ENCODE data around the gene GLIPR1.
"Not testable (repeated sequence)": the region's sequence is repeated elsewhere in the genome, so short reads cannot be mapped to it uniquely, and the experiment has no call there.

Gene GLIPR1

GRCh38 chr12:75480469-75480949, at the start of gene GLIPR1:
Gene GLIPR1, plus strand, starts transcription at chr12:75480755. Its CDS starts 126 bp downstream, at chr12:75480881.
- DNase-seq (ENCODE audit: low read depth), result peak; percentile 96

GRCh38 chr12:75432924-75433323, 47.6 kb upstream of the GLIPR1 start:
- no peak for DNase-seq (ENCODE audit: low read depth)

- no peak for DNase-seq (ENCODE audit: low read depth)
These were observed 43.0 kb upstream of the GLIPR1 start for GRCh38 chr12:75437564-75437963.

GRCh38 chr12:75438059-75438754, 42.3 kb upstream of the GLIPR1 start:
- DNase-seq (ENCODE audit: low read depth), result no peak

- no peak for DNase-seq (ENCODE audit: low read depth)
These were observed 41.5 kb upstream of the GLIPR1 start for GRCh38 chr12:75439048-75439447.

- DNase-seq (ENCODE audit: low read depth), result no peak
These were observed 40.6 kb upstream of the GLIPR1 start for GRCh38 chr12:75439930-75440329.

- not testable (repeated sequence) for DNase-seq (ENCODE audit: low read depth)
These were observed 38.7 kb upstream of the GLIPR1 start for GRCh38 chr12:75441687-75442449.

GRCh38 chr12:75442454-75442853, 38.1 kb upstream of the GLIPR1 start:
- not testable (repeated sequence) for DNase-seq (ENCODE audit: low read depth)

- DNase-seq (ENCODE audit: low read depth), result no peak
These were observed 36.8 kb upstream of the GLIPR1 start for GRCh38 chr12:75443709-75444108.

- DNase-seq (ENCODE audit: low read depth), result no peak
These were observed 36.0 kb upstream of the GLIPR1 start for GRCh38 chr12:75444429-75445136.

- DNase-seq (ENCODE audit: low read depth), result not testable (repeated sequence)
These were observed 35.4 kb upstream of the GLIPR1 start for GRCh38 chr12:75445137-75445507.

- peak; percentile 80 for DNase-seq (ENCODE audit: low read depth)
These were observed 33.7 kb upstream of the GLIPR1 start for GRCh38 chr12:75446857-75447256.

GRCh38 chr12:75447691-75448393, 32.7 kb upstream of the GLIPR1 start:
- no peak for DNase-seq (ENCODE audit: low read depth)

- DNase-seq (ENCODE audit: low read depth), result no peak
These were observed 27.8 kb upstream of the GLIPR1 start for GRCh38 chr12:75452675-75453330.

- no peak for DNase-seq (ENCODE audit: low read depth)
These were observed 24.7 kb upstream of the GLIPR1 start for GRCh38 chr12:75455839-75456238.

- DNase-seq (ENCODE audit: low read depth), result no peak
These were observed 23.4 kb upstream of the GLIPR1 start for GRCh38 chr12:75457191-75457590.

- not testable (repeated sequence) for DNase-seq (ENCODE audit: low read depth)
These were observed 22.7 kb upstream of the GLIPR1 start for GRCh38 chr12:75457866-75458265.

GRCh38 chr12:75459755-75460154, 20.8 kb upstream of the GLIPR1 start:
- DNase-seq (ENCODE audit: low read depth), result no peak

GRCh38 chr12:75460204-75460603, 20.4 kb upstream of the GLIPR1 start:
- DNase-seq (ENCODE audit: low read depth), result no peak

- DNase-seq (ENCODE audit: low read depth), result no peak
These were observed 8.4 kb upstream of the GLIPR1 start for GRCh38 chr12:75471902-75472890.
